HG03025 (cell line): ENCODE data around the gene MAP4K3.

ENCODE experiments used
- ATAC-seq: cut with Tn5 transposase; IDR thresholded peaks from one replicate; pipeline ENCODE4 v1.9.1; 2021; ENCODE audit warnings: mild to moderate bottlenecking, moderate library complexity; ENCODE audit not compliant: unreplicated experiment, low FRiP score

Gene MAP4K3

DNA sequence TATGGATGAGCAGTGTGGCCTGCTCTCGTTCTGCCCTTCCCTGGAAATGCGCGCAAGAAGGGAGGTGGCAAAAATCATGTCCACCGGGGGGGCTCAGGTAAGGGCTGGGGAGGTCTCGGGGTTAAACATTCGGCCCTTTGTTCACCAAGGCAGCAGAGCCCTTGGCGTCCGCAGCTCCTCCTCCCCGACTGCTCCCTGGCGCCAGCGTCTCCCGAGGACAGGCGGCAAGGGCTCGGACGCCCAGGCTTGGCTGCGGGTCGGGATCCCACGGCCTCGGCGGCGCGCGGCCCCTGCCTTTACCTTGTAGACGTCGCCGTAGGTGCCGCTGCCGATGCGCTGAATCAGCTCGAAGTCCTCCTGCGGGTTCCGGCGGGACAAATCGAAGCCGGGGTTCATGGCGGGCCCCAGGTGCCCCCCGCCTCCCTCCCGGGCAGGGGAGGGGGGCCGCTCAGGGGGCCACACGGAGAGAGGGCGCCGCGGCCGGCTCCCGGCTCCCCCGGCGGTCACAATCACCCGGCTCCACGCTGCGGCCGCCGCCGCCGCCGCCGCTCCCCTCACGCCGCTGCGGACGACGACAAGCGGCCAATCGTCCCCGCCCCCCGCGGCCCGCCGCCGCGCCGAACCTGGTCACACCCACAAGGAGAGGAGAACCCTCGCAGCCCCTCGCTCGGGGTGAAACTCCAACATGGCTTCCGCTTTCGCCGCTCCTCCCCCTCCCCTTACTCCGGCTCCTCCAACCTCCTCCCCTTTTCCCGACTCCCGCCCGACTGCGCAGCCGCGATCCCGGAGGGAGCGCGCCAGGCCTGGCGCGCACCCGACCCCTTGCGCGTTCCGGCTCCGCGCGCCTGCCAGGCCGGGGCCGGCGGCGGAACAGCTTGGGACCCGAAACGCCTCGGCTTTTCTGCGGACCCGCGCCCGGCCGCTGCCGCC, at the start of gene MAP4K3:
MAP4K3 (minus strand) TSS at position 694 of the 930 bp plus-strand sequence; CDS start at position 396, 298 bp downstream.
- peak; percentile 74 for ATAC-seq

DNA sequence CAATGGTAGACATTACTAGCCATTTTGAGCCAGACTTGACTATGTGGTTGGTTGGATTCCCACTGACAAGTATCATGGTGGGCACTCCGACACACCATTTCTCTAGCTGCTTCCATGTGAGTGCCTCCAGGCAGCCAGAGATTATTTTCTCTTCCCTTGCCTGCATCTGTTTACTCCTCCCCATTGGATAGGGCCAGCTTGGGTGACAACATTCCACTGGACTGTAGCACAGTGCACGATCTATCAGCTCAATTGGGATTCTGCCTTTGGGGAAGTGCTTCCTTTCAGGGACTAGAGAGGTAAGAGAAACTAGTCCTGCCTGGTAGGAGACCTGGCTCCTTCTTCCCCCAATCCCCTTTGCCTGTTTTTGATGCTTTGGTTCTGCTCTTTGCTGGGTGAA, 49.0 kb upstream of the MAP4K3 start:
- ATAC-seq: no peak

DNA sequence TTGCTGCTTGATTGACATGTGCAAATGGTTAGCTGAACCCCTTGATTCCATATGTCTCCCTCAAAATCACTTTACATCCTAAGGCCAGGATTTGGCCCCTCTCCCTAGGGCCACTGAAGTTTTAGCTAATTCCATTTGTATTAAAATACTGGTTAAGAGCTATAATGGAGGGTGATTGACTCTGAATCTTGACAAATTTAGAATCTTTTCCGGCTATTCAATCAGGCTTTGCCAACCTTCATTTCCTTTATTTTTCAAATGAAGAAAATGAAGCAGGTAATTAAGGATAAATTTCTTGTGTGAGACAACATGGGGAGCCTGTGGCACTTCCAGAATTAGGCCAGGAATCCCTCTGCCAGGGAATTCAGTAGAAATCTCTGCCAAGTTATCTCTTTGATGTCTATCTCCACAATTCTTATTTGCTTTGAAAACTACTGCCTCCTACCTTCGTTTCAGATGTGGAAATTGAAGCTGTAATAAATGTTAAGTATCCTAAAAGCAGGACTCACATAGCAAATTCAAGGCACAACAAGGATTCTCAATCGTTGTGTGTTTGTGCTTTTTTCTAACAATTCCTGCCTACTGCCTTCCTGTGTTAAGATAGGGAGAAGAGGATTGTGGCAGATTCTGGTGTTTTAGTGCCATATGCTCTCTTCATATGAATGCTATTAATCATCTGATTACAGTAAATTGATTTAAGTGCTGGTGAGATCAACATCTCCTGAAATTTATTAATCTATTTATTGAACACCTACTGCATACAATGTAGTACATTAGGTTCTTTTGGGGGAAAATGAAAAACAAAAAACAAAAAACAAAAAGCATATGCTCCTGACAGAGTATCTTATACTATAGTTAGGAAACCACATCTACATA, 47.8 kb upstream of the MAP4K3 start:
- no peak for ATAC-seq

DNA sequence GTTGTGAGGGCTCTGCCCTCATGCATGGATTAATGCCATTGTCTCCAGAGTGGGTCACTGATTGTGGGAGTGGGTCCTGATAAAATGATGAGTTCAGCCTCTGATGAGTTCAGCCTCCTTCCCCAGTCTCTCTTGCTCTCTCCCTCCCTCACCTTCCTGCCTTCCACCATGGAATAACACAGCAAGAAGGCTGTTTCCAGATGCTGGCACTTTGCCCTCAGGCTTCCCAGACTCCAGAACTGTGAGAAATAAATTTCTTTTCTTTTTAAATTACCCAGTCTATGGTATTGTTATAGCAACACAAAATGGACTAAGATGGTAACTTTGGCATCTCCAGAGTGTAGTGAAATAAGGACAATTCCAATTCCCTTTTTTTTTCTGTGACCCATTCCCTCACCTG, 47.1 kb upstream of the MAP4K3 start:
- ATAC-seq: no peak

DNA sequence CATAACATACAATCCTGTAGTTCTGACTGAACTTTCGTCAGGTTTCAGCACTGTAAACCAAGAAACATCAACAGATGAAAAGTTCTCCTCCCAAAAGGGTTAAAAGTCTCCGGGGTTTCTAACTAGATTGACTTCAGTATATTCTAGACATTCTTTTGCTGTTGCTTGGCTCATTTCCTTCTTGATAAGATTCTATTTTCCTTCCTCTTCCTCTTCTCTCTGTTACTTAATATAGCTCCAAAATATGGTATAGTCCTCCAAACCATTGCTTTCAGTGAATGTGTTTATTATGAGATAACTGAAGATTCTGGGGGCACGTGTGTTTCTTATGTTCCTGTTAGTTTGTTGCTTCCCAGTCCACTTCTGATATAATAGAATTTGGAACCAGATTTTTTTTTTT, 46.4 kb upstream of the MAP4K3 start:
- no peak for ATAC-seq

DNA sequence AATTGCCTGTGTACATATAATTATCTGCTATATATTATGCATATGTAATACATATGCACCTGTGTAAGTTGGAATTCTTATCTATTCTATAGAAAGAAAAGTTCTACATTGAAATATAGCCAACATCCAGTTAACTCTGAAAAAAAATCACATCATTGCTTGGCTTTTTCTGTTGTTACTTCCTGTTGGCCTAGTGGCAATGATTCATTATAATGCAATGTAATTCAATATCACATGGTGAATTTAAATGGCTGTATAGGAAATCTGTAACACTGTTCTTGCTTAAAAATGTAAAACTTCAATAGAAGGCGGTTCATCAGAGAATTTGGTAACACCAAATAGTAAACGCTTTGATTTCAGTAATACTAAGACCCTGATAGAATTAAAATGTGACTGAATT, 44.5 kb upstream of the MAP4K3 start:
- no peak for ATAC-seq

DNA sequence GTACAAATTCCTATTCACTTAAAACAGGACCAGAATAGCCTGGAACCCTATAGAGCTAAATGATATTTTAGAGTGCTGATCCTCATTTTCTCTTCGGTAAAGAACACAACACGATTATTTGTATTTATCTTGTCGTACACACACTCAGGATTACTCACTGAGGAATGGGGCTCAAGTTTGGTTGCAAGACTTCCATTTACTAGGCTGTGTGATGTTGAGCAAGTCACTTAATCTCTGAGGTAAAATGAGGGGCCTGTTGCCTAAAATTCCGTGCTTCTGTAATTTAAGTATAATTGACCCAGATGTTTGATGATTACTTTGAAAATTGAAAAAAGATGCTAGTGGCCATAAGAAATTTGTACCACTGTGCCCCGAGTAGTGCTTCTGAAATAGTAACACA, 42.6 kb upstream of the MAP4K3 start:
- no peak for ATAC-seq

DNA sequence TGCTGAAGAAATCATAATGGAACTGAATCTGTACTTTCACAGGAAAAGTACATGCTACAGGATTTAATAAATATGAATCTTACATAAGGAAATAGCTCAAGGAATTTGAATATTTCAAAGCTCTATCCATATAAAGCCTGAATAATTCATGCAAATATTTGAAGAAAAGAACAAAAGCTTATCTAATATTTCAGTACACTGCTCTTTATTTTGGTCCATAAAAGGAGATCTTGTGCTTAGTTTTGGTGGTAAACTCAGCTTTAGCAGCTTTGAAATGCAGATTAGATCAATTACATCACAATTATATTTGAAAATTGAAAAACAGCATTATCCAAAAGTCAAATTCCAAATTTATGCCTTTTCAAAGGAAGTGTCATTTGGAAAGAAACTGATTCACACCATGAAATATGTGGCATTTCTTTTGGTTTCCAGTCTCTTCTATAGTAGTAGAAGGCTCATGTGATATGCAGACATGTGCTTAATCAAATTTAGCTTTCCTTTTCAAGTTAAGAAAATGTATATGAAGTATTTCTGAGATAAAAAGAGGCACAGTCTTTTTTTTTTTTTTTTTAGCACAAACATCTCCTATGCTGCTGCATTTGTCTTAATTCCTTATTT, 42.1 kb upstream of the MAP4K3 start:
- no peak for ATAC-seq

DNA sequence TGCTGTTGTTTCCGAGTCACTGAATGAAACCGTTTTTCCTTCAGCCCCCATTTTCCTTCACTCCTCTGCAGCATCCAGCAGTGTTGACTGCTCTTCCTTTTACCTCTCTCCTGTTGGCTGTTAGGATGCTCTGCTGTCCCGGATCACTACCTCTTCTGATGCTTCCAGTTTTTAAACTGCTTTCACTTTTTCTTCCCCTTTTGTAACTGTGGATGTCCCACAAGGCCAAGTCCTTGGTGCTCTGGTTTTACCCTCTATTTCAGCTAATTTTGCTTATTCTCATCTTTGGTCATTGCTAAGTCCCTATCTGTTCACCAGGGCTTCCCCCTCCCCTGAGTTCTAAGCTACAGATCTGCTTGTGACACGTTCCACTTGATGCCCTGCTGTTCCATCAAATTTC, 39.4 kb upstream of the MAP4K3 start:
- ATAC-seq: peak; percentile 91

DNA sequence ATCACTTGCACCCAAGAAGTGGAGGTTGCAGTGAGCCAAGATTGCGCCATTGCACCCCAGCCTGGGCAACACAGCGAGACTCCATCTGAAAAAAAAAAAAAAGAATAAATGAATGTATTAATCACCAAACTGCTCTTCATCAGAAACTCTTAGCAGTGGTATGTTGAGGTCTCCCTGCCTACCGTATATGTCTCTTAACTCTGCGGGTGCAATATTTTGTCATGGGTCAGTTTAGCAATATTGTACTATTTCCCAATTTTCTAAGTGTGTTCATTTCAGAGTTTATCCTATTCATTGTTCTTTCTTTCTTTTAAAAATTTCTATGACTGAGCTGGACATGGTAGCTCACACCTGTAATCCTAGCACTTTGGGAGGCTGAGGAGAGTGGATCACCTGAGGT, 37.9 kb upstream of the MAP4K3 start:
- ATAC-seq: no peak

DNA sequence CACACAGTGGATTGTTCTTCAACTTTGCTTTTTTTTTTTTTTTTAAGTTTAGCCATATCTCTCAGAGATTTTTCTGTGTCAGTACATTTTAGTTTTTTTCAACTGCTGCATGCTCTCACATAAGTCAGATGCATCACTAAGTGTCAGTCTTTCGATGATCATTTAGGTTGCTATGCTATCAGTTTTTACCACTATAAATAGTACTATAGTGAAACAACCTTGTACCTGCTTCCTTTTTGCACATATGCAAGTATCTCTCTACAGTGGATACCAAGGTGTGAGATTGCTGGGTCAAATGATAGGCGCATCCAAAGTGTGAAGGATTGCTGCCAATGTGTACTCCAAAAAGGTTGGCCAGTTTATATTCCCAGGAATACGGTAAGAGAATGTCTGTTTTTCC, 33.5 kb upstream of the MAP4K3 start:
- ATAC-seq: peak; percentile 73

DNA sequence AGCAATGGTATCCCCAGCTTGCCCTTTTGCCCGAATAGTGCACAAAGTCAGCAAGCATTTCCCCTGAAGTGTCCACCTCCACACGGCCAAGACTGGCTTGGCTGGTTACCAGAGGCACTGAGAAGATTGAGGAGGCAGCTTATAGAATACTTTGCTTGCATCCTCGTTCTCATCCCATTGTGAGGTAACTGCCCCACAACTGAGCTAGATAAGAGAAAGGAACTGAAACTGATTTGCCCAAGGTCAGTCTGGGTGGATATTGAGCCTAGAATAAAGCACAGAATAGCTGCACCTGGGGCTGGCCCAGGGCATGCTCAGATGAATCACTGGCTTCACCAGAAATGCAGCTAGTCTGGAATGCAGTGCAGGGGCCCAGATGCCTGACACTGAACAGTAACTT, 32.7 kb upstream of the MAP4K3 start:
- ATAC-seq: peak; percentile 81

DNA sequence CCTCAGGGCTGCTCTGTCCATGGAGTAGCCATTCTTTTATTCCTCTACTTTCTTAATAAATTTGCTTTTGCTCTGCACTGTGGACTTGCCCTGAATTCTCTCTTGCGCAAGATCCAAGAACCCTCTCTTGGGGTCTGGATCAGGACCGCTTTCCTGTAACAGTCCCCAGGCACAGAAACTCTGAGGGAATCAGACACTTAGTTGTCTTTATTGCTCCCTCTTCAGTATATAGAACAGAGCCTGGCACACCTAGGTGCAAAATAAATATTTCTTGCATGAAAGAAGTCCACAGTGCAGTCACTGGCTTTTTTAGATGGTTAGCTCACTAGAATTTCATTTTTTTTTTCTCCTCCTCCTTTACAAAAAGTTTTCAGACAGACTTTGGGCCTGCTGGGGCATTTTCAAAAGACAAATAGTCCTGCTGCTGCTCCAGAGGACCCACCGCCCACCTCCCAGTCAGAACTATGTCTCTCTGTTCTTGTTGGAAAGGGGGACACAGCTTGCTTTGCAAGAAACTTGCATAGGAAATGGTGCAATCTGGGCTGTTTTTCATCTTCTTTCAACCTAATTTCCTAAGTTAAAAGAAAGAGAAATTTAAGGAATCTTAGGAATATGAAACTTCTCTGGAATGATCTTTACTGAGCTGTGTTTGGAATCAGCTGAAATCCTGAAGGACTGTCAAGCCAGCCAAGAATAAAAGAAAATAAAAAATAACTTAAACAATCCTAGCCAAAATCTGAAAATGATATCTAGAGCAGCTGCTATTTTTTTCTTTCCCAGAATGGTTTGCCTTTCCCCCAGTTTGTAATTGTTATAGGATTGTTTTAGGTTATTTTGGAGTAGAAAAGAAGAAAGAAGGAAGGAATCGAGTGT, 31.7 kb upstream of the MAP4K3 start:
- no peak for ATAC-seq

DNA sequence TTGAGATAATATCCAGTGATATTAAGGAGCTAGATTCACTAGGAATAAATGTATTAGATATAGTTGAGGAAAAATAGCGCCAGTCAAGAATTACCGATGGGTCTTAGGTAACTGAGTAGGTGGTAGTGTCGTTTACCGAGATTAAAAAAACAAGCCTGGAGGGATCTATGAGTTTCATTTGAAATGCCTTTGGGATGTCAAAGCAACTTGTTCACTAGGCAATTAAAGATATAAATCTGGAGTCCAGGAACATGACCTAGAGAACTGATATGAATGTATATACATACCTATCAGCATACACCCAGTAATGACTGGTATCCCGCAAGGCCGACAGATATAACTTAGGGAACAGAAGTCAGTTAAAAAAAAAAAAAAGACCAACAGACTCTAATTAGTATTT, 29.2 kb upstream of the MAP4K3 start:
- no peak for ATAC-seq

DNA sequence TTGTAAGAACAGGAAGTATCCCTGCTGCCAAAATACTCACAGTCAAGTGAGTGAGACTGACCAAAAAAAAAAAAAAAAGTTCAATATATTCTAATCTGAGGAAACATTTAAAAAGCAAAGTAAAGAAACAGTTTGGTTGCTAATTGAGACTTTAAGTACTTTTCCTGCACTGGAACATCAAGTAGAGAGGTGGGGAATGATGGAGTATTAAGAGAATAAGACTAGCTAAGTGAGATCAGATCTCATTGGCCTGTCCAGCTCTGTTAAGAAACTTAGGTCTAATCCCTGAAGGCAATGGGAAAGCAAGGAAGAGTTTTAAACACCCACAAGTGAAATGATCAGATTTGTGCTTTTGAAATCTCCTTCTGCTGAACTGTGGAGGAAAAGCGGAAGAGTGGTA, 27.8 kb upstream of the MAP4K3 start:
- ATAC-seq: no peak

DNA sequence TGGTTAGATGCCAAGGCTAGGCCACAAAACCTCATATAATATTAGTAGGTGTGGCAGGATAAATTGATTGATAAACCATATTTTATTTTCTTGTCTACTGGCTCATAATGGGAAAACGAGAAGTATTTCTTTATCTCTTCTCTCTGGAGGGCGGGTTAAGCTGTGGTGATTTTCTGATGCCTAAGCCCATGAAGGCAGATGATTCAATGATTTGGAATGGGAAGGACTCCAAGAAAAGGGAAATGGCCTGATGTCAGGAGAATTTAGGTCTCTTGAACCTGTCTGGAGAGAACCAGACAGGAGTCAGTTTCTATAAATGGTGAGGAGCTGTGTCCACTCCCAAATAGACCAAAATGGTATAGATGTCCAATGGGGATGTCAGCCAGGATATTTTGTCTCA, 18.7 kb upstream of the MAP4K3 start:
- no peak for ATAC-seq

DNA sequence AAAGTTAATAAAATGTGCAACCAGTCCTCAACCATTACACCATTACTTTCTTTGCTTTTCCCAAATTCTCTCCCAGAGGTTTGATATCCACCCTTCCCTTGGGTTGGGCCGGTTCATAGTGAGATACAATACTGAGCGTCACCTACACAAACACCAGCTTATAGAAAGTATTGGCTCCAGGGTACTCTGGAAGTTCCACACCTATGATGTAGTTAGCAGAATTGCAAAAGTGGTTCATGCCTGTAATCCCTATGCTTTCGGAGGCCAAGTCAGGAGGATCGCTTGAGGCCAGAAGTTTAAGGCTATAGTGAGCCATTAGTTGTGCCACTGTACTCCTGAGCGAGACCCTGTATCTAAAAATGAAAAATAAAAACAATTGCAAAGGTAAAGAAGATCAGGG, 15.3 kb upstream of the MAP4K3 start:
- no peak for ATAC-seq

DNA sequence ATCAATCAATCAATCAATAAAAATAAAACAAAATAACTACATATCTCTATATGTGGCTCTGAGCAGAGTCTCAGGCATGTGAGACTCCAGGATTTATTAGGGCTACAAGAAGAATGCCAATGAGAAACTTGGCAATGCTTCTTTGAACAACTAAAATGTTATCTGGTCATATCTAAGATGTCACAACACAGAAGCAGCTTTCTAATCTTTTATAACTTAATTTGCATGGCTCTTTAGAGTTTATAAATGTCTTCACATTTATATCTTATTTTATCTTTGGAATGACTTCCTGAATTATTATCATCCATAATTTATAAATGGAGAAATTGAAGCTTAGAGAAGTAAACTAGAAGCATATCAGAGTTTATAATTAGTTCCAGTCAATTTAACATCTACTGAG, 14.9 kb upstream of the MAP4K3 start:
- ATAC-seq: no peak

DNA sequence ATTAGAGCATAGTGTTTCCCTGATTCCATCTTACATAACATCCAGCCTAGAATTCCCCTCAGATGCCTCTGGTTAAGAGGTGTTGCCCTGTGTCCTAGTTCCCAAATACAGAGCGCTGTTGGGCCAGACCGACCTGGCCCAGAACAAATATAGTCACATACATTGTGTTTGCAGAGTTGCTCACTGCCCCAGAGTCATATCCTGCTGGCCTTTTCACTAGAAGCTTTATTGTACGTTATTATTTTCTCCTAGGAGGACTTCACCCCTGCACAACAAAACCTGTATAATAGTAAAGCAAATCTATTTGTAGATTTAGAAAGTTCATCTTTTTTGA, 11.1 kb upstream of the MAP4K3 start:
- no peak for ATAC-seq
